Common myeloid progenitor, CD34-positive (primary cell): Measurements from ENCODE around the gene PTGES.

ENCODE experiments used
- CTCF ChIA-PET: fragments of 350-600 bp; sonication (Branson Sonifier 250); formaldehyde crosslinking; loops from one replicate; lab custom pipeline; 2021; ENCODE audit warnings: antibody characterized with exemption; lab: Charles Lee
- POLR2A ChIA-PET: fragments of 350-600 bp; sonication (Branson Sonifier 250); formaldehyde crosslinking; loops from one replicate; lab custom pipeline; 2021; ENCODE audit warnings: antibody characterized with exemption; lab: Charles Lee
- DNase-seq, 3 donors: peaks; one replicate each; pipeline versions ENCODE4 v3.0.0 to v3.0.0-alpha.2; 2013
- H3K27ac ChIP-seq, 2 experiments: 1 replicate in 1 of 2; 2 replicates in 1 of 2; pipeline ENCODE4 v1.7.0; 2013; ENCODE audit warnings: inconsistent platforms in 2 of 2, low read length in 2 of 2, mild to moderate bottlenecking in 2 of 2, low read depth in 1 of 2, moderate library complexity in 1 of 2; ENCODE audit not compliant: severe bottlenecking in 2 of 2, insufficient read depth in 1 of 2, poor library complexity in 1 of 2
- H3K27me3 ChIP-seq, 5 experiments: replicated peaks in 2 of 5; 1 replicate in 3 of 5; 2 replicates in 2 of 5; pipeline versions ENCODE4 v1.6.1 to v1.7.0; 2013; ENCODE audit warnings: low read length in 4 of 5, mild to moderate bottlenecking in 2 of 5, moderate library complexity in 2 of 5, inconsistent platforms in 1 of 5; ENCODE audit not compliant: insufficient read depth in 5 of 5, control insufficient read depth in 4 of 5
- H3K36me3 ChIP-seq, 4 experiments: 1 replicate in 2 of 4; 2 replicates in 2 of 4; pipeline versions ENCODE4 v1.6.1 to v1.7.0; 2013; ENCODE audit warnings: low read length in 3 of 4, control low read depth in 1 of 4, mild to moderate bottlenecking in 1 of 4; ENCODE audit not compliant: control insufficient read depth in 4 of 4, insufficient read depth in 4 of 4
- H3K4me1 ChIP-seq, 4 experiments: 1 replicate in 3 of 4; 2 replicates in 1 of 4; pipeline versions ENCODE4 v1.6.1 to v1.7.1; 2013; ENCODE audit warnings: low read length in 3 of 4, mild to moderate bottlenecking in 3 of 4, control low read depth in 1 of 4, inconsistent platforms in 1 of 4, moderate library complexity in 1 of 4; ENCODE audit not compliant: control insufficient read depth in 4 of 4, insufficient read depth in 4 of 4; ENCODE audit errors: control extremely low read depth in 1 of 4
- H3K4me3 ChIP-seq, 7 experiments: 1 replicate in 4 of 7; 2 replicates in 3 of 7; pipeline versions ENCODE4 v1.5.1 to v1.7.0; 2013; ENCODE audit warnings: mild to moderate bottlenecking in 7 of 7, low read length in 6 of 7, moderate library complexity in 6 of 7, inconsistent platforms in 2 of 7, low read depth in 2 of 7, control low read depth in 1 of 7; ENCODE audit not compliant: insufficient read depth in 4 of 7, control insufficient read depth in 1 of 7; ENCODE audit errors: extremely low read depth in 1 of 7
- H3K9me3 ChIP-seq, 5 experiments: 1 replicate in 4 of 5; 2 replicates in 1 of 5; pipeline versions ENCODE4 v1.6.1 to v1.7.1; 2013; ENCODE audit warnings: low read length in 4 of 5, mild to moderate bottlenecking in 2 of 5, inconsistent platforms in 1 of 5, low read depth in 1 of 5, moderate library complexity in 1 of 5; ENCODE audit not compliant: control insufficient read depth in 4 of 5, insufficient read depth in 2 of 5; ENCODE audit errors: control extremely low read depth in 1 of 5
- WGBS: methylation state at CpG from one replicate; pipeline ENCODE4 v1.1.5; 2013; ENCODE audit not compliant: insufficient coverage; 5-methylcytosine and 5-hydroxymethylcytosine counted together

Gene PTGES

GRCh38 chr9:129732946-129733631, 19.8 kb downstream of the PTGES start:
- Histone ChIP-seq H3K9me3 (no peaks in the 10 kb centered on the region), H3K27me3 (peaks cover 0 to 19% (median 2%) of the 10 kb centered on the region in 5 experiments), H3K4me1 (peaks cover 0 to 5% (median 4%) of the 10 kb centered on the region in 4 experiments), H3K36me3 (no peaks in the 10 kb centered on the region), H3K4me3 (no peak overlapping the region), H3K27ac (no peak overlapping the region)
- WGBS, result 88% methylated on average over 17 of the region's 23 CpGs
- ChIA-PET CTCF (interaction anchor here (0.6 kb wide), 1 partner anchor 110 kb away, joined by 3 read pairs; no protein-coding TSS in a partner anchor), POLR2A (no interaction called here)
- DNase-seq, result no peak

GRCh38 chr9:129732100-129732499, 20.7 kb downstream of the PTGES start:
- ChIA-PET POLR2A (no interaction called here), CTCF (interaction anchor here (1.0 kb wide), 1 partner anchor 54 kb away, joined by 3 read pairs; no protein-coding TSS in a partner anchor)
- Histone ChIP-seq H3K4me1 (no peaks in the 10 kb centered on the region), H3K36me3 (no peaks in the 10 kb centered on the region), H3K27me3 (peaks cover 0 to 18% (median 2%) of the 10 kb centered on the region in 5 experiments), H3K9me3 (no peaks in the 10 kb centered on the region), H3K4me3 (no peak overlapping the region), H3K27ac (no peak overlapping the region)
- WGBS, result 86% methylated on average over 10 of the region's 10 CpGs
- no peak for DNase-seq

- ChIA-PET CTCF (interaction anchor here (1.0 kb wide), 1 partner anchor 55 kb away, joined by 3 read pairs; no protein-coding TSS in a partner anchor), POLR2A (no interaction called here)
- H3K36me3 ChIP-seq, result no peaks in the 10 kb centered on the region
- DNase-seq, result peak in 2 of 3 donors; percentile 39 to 45
- no peaks in the 10 kb centered on the region for H3K9me3 ChIP-seq
- H3K4me1 ChIP-seq, result peaks cover 0 to 3% (median 2%) of the 10 kb centered on the region in 4 experiments
- no peak overlapping the region for H3K27ac ChIP-seq
- peaks cover 0 to 14% (median 2%) of the 10 kb centered on the region in 5 experiments for H3K27me3 ChIP-seq
- H3K4me3 ChIP-seq, result no peak overlapping the region
- 11% methylated on average over 4 of the region's 6 CpGs for WGBS
Observed at GRCh38 chr9:129731477-129732085, 21.3 kb downstream of the PTGES start.

GRCh38 chr9:129728744-129729143, 24.1 kb downstream of the PTGES start:
- Histone ChIP-seq H3K36me3 (no peaks in the 10 kb centered on the region), H3K27ac (no peak overlapping the region), H3K9me3 (no peaks in the 10 kb centered on the region), H3K4me3 (no peak overlapping the region), H3K27me3 (peaks cover 2 to 10% (median 2%) of the 10 kb centered on the region in 5 experiments), H3K4me1 (peaks cover 0 to 3% (median 2%) of the 10 kb centered on the region in 4 experiments)
- CTCF ChIA-PET, result interaction anchor here (0.8 to 1.4 kb wide), 11 partner anchors 9 to 62 kb away, joined by 3 to 6 read pairs (median 3); no protein-coding TSS in a partner anchor
- 97% methylated on average over 6 of the region's 7 CpGs for WGBS
- POLR2A ChIA-PET, result no interaction called here
- DNase-seq, result no peak

- ChIA-PET POLR2A (interaction anchor here (0.6 to 0.8 kb wide), 2 partner anchors 13 to 595 kb away, joined by 3 to 5 read pairs; no protein-coding TSS in a partner anchor), CTCF (interaction anchor here (0.6 to 5.3 kb wide), 21 partner anchors 10 to 581 kb away, joined by 3 to 77 read pairs (median 4); no protein-coding TSS in a partner anchor)
- no peaks in the 10 kb centered on the region for H3K9me3 ChIP-seq
- H3K27me3 ChIP-seq, result peaks cover 0 to 9% (median 2%) of the 10 kb centered on the region in 5 experiments
- DNase-seq, result peak; percentile 46 to 67 (median 67)
- no peaks in the 10 kb centered on the region for H3K36me3 ChIP-seq
- 17% methylated on average over 19 of the region's 23 CpGs for WGBS
- H3K4me1 ChIP-seq, result peaks cover 0 to 3% (median 2%) of the 10 kb centered on the region in 4 experiments
- peak overlapping the region in 2 of 7 experiments; percentile 52 to 61 for H3K4me3 ChIP-seq
- no peak overlapping the region for H3K27ac ChIP-seq
Observed at GRCh38 chr9:129726322-129727160, 26.3 kb downstream of the PTGES start.

- Histone ChIP-seq H3K4me3 (no peak overlapping the region), H3K4me1 (peaks cover 0 to 3% (median 2%) of the 10 kb centered on the region in 4 experiments), H3K27me3 (peaks cover 0 to 7% (median 1%) of the 10 kb centered on the region in 5 experiments), H3K36me3 (no peaks in the 10 kb centered on the region), H3K27ac (no peak overlapping the region), H3K9me3 (no peaks in the 10 kb centered on the region)
- no peak for DNase-seq
- 62% methylated on average over 9 of the region's 10 CpGs for WGBS
- ChIA-PET CTCF (interaction anchor here (0.6 to 5.3 kb wide), 16 partner anchors 11 to 580 kb away, joined by 3 to 77 read pairs (median 4); no protein-coding TSS in a partner anchor), POLR2A (interaction anchor here (0.6 to 0.8 kb wide), 2 partner anchors 12 to 75 kb away, joined by 4 to 5 read pairs; no protein-coding TSS in a partner anchor)
Observed at GRCh38 chr9:129725795-129726251, 27.0 kb downstream of the PTGES start.
